AG09309 (cell line): ENCODE measurements around the gene TEX14.
"Not testable (repeated sequence)": the region's sequence is repeated elsewhere in the genome, so short reads cannot be mapped to it uniquely, and the experiment has no call there.

Experiments
- DNase-seq: peaks from one replicate; pipeline ENCODE4 v3.0.0-alpha.2; 2010; ENCODE audit warnings: low read depth
- H3K4me3 ChIP-seq: 2 replicates; pipeline ENCODE4 v1.5.1; 2011; ENCODE audit warnings: mild to moderate bottlenecking, low read depth, low read length, moderate library complexity; ENCODE audit not compliant: control insufficient read depth
- TF ChIP-seq, protein P1 (sequence below): IDR thresholded peaks from 2 replicates; pipeline ENCODE4 v1.5.1; 2011; ENCODE audit warnings: mild to moderate bottlenecking, low read depth, low read length, inconsistent platforms; ENCODE audit not compliant: insufficient read depth, control insufficient read depth; ENCODE audit errors: missing control alignments

Gene TEX14

DNA sequence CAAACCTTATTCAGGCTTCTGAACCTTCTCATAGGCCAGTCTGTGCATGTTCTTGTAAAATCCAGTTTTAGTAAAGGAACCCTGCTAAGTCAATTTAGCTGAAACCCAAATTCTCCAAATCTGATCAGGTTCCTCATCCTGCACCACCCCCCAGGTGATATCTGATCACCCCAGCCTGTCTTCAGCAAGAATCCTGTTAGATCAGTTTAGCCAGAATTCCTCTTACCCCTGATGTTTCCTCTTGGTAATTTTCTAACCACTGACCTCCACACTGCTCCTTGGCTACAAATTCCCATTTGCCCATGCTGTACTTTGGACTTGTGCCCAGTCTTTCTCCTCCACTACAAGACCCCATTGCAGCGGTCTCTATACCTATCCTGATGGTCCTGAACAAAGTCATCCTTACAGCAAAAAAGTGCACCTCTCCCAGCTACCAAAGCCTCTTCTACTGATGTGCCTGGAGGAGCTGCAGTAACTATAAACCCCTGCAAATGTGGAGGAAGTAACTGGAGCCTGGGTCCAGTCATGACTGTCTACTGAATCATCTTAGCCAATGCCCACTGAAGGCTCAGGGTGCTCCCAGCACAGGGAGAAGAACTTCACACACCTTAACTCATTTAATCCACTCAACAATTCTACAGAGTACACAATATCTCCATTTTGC, 23.8 kb downstream of the TEX14 start:
- no peak overlapping the region for H3K4me3 ChIP-seq
- DNase-seq, result no peak
- TF ChIP-seq, protein P1, sequence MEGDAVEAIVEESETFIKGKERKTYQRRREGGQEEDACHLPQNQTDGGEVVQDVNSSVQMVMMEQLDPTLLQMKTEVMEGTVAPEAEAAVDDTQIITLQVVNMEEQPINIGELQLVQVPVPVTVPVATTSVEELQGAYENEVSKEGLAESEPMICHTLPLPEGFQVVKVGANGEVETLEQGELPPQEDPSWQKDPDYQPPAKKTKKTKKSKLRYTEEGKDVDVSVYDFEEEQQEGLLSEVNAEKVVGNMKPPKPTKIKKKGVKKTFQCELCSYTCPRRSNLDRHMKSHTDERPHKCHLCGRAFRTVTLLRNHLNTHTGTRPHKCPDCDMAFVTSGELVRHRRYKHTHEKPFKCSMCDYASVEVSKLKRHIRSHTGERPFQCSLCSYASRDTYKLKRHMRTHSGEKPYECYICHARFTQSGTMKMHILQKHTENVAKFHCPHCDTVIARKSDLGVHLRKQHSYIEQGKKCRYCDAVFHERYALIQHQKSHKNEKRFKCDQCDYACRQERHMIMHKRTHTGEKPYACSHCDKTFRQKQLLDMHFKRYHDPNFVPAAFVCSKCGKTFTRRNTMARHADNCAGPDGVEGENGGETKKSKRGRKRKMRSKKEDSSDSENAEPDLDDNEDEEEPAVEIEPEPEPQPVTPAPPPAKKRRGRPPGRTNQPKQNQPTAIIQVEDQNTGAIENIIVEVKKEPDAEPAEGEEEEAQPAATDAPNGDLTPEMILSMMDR, result no peak

DNA sequence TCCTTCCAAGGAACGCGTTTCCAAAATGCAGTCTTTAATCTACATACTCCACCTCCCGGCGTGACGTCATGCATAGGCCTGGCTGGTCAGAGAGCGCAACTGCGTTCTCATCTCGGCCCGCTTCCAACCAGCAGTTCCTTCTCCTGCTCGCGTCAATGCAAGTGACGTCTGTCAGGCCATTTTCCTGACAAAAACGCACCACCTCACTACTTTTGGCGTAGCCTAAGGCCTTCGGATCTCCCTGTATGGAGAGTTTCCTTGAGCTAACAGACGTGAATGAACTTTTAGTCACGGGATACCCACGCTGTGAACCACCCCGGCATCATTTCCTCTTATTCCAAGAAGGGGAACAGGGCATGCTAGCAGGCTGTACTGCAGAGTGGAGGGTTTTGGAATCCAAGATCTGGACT, 25.0 kb downstream of the TEX14 start:
- TF ChIP-seq, protein P1, result no peak
- H3K4me3 ChIP-seq, result no peak overlapping the region
- DNase-seq, result no peak

DNA sequence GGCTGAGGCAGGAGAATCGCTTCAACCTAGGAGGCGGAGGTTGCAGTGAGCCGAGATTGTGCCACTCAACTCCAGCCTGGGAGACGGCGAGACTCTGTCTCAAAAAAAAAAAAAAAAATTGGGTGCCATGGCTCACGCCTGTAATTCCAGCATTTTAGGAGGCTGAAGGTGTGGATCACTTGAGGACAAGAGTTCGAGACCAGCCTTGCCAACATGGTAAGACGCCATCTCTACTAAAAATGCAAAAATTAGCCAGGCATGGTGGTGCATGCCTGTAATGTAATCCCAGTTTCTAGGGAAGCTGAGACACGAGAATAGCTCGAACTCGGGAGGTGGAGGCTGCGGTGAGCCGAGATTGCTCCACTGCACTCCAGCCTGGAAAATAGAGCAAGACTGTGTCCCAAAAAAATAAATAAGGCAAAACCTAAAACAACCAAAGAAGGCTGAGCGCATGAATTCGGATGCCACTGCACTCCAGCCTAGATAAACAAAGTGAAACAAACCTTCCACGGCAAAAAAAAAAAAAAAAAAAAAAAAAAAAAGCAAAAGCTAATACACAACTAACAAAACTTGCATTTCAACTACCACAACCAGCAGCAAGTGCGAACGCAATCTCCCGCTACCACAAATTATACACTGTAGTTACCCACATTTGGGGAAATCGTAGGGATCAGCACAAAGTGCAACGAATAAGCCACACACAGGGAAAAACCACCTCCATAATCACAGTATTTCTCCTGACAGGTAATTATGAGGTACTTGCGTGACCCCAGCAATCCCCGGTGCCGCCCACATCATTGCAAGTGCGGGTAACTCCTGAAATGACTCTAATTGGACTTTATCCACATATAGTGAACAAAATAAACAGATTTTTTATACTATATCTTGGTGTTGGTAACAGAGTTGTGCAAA, 25.6 kb downstream of the TEX14 start:
- no peak overlapping the region for H3K4me3 ChIP-seq
- TF ChIP-seq, protein P1, result no peak
- no peak for DNase-seq

DNA sequence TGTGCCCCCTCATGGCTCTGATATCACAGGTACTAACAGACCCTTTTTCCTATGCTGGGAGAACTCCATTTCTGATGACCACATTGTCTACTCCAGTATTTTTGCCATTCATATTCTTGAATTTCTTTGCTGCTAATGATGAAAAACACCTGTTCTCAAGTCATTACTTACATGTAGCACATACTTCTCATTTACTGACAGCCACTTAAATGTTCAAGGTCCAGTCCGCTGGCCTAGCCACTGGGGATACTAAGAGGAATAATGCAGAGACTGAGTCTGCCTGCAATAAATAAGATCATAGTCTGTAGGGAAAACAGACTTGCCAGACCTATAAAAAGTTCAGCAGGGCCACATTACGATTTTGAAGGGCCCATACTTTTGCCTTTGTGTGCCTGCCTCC, 27.5 kb downstream of the TEX14 start:
- DNase-seq, result no peak
- no peak overlapping the region for H3K4me3 ChIP-seq
- TF ChIP-seq, protein P1, result no peak

DNA sequence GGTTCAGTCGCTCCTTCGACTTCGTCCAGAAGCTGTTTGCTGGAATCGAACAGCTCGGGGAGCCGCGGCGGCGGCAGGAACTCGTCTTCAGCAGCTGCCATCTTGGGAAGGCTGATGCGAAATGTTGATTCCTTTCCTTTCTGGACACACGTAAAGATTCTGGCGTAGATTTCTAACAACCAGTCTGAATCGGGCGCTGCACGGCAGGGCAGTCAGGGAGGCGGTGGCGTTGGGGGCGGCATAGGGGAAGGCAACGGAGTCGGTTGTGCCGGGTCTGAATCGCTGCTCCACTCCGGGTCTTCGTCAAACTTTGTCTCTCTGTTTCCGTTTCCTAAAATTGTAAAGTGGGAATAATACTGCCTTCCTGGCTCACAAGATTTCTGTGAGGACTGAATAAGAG, 30.3 kb downstream of the TEX14 start:
- H3K4me3 ChIP-seq, result no peak overlapping the region
- DNase-seq, result no peak
- TF ChIP-seq, protein P1, result no peak

DNA sequence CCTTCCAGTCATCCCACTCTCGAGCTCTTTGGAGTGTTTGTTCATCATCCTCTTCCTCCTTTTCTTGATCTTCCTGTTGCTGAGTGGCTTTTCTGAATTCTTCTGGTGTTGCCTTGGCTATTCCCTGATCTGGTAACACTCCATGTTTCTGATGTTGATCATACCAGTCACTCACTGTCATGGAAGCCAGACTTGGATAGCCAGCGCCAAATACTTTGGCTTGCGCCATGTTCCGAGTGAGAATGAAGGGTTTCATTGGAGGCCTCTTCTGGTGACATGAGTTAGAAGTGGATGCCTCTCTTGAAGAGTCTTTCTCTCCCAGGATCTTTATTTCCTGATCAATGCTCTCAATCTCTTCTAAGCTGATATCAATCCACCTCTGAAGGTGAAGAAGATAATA, 31.2 kb downstream of the TEX14 start:
- TF ChIP-seq, protein P1, result no peak

DNA sequence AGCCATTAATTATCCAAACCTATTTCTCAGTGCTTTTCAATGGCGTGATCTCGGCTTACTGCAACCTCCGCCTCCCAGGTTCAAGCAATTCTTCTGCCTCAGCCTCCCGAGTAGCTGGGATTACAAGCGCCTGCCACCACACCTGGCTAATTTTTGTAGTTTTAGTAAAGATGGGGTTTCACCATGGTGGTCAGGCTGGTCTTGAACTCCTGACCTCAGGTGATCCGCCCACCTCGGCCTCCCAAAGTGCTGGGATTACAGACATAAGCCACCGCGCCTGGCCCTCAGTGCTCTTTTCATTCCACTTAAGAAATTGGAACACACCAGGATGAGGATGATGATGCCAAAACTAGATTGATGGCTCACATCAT, 32.1 kb downstream of the TEX14 start:
- peak overlapping the region; percentile 23 for H3K4me3 ChIP-seq
- DNase-seq, result not testable (repeated sequence)

More for the DNA sequence above, 31.2 kb downstream of the TEX14 start:
- H3K4me3 ChIP-seq, result no peak overlapping the region
- no peak for DNase-seq
